DMS 273 (cell line): ENCODE results near the gene LYRM9.
"Not testable (repeated sequence)": the region's sequence is repeated elsewhere in the genome, so short reads cannot be mapped to it uniquely, and the experiment has no call there.

Experiments
- DNase-seq: peaks from one replicate; lab custom pipeline; 2025; ENCODE audit not compliant: unreplicated experiment; lab: John Stamatoyannopoulos, UW

LYRM9 gene

DNA sequence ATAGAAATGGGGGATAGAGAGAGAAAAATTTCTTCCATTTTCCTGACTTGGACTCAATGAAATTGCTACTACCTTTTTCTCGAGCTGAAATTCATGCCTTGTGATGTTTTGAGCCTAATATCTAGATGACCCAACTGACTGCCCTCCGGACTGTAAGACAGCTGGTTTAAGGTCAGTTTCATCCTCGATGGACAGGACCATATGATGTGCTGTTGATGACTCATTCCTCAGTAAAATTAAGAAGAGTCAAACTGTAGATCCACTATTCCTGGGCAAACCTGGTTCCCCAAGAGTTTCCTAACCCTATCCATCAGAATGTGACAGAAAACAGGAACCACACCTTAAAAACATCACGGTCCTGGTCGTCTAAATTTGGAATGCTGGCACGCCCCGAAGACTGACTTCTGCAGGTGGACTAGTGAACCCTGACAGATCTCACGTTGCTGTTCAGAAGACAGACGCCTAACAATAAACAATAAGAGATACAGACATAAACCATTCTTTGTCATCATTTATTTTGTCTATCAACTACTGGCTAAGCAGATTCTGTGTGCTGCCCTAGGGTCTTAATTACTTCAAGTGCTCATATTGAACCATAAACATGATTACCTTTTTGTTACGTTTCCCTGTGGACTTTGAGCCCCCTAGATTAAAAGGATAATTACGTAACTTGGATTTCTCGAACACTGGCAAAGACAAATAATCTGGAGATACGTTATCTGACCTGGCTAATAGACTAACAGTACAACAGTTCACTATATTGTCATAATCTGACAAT, 47.7 kb downstream of the LYRM9 start:
- DNase-seq: no peak

DNA sequence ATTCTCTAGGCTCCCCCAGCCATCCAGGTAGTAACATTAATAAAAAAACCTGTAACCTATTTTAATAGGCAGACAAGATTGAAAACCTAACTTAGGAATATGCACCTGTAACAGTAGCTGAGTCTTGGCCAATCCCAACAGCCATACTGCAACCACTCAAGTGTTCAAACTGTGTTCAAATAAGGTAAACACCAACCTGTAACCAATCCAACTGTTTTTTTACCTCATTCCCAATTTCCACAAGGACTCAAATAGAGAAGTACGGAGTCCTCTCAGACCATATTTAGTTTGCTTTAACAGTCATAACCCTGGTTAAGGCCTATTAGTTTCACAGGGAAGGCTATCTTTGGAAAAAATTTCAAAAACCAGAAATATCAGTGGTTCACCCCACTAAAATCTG, 52.5 kb downstream of the LYRM9 start:
- DNase-seq: no peak

DNA sequence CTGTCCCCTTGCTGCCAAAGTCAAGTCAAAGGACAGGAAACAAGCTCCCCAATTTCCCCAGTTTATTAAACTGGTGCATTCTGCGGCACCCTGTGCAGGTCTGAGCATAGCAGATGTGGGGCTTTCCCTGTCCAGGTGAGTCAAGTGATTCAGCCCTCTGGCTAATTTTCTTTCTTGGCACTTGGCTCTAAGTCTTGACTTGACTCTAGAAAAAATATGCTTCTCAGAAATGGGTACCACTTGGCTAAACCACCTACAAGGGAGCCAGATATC, 52.8 kb downstream of the LYRM9 start:
- DNase-seq: not testable (repeated sequence)

DNA sequence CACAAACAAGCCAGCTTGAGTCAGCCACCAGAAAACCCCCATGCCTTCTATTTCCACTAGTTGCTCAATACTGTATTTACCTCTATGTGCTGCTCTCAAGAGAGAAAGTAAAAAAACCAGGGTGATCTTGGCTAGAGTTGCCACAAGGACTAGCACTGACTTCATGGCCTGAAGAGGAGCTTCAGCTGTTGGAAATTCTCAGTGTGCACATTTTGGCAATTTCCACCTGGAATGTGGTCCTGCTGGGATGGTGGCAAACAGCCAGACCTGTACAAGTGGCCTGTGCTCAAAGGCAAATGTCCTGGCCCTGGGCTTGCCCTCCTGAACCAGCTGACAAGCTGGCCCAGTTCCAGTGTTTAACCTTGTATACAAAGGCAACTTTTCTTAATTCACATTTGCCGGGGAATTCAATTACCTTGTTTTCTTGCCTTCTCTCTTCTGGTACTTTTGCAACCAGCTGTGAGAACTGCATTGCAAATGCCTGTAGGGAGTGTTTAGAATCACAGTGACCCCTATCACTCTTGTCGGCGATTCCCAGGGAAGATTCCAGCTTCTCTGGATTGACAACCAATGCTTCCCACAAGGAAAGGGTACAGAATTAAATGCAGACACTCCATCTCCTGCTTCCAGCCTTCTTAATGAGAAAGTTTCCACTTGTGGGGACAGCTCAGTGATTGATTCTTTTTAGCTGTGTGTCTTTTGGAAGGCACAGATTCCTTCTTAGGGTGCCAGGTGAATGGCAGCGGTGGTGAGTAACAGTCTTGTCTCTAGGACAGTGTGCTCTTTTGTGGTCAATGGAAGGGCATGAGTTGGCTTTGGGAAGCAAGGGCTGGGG, 53.4 kb downstream of the LYRM9 start:
- peak; percentile 12 for DNase-seq

DNA sequence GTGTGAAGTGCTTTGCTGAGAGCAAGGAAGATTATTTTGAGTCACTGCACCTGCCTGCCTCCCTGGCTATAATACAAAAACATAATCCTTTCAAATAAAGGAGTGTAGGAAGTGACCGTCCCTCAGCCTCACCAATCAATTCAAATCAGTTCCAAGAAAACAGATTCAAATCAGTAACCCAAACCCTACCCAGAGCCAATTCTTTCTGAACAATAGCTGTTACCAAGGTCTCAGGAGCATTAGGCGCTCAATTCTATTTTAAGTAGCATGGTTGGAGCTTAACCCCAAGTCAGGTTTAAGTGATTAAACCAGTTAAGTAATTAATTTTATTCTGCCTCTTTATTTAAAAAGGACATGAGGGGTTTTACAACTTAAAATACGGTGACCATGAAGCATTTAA, 54.6 kb downstream of the LYRM9 start:
- DNase-seq: not testable (repeated sequence)

DNA sequence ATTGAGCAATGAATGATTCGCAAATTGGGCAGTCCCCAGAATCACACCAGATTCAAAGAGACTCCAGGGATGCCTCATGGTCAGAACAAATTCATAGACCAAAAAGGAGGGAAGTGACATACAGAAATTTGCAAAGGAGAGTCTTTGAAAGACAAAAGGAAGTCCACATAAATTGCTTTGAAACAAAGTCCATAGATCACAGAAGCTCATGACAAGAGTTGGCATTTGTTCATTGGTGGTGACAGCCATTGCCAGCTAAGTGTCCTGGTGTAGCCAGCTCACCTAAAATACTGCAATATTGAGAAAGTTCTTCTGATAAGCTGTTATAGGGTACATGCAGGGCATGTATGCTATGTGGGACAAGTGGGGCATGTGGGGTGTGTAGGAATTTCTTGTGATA, 55.4 kb downstream of the LYRM9 start:
- not testable (repeated sequence) for DNase-seq

DNA sequence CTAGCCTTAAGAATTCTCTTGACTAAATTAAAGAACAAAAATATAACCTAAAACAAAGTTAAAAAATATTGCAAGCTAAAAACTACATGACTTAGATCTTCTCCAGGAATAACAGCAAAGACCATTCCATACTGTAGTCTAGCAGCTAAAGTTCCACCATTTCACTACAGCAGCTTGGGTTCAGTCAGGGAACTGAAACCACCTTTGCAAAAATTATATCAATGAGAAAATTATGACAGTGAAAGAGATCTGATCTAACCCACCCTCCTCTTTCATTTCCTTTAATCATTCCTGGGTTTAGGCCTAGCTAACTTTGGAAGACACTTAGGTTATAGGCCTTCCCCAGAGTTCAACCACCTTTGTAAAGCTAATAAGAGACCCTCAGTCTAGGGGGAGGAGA, 56.5 kb downstream of the LYRM9 start:
- no peak for DNase-seq

DNA sequence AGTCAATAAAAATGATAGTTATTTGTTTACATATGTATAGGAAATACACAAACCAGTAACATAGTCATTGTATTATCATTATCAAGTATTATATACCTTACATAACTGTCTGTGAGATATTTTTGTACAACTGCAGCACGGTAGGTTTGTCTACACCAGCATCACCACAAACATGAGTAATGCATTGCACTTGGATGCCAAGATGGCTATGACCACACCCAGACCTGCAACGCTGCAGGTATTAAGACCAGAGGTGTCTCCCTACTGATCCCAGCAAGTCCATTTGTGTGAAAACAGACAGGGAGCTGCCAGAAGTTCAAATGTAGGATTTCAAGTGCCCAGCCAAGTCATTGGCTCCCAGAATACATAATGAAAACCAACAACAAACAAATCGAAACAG, 58.6 kb downstream of the LYRM9 start:
- DNase-seq: no peak

DNA sequence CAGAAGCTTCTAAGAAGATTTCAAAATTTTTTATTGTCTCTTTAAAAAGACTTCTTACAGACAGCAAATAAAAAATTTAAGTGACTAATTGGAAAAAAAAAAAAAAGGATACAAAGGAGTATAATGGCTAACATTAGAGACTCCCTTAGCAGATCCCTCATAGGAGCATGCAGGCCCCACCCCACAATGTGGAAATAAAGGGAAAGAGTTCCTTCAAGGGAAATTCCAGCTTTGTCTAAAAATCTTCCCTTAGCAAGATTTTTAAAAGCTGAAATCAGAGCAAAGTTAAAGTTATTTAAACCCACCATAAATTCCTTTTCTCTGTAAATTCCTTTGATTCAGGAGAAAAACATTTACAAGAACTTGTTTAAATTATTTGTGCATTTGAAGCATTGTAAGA, 60.3 kb downstream of the LYRM9 start:
- no peak for DNase-seq

DNA sequence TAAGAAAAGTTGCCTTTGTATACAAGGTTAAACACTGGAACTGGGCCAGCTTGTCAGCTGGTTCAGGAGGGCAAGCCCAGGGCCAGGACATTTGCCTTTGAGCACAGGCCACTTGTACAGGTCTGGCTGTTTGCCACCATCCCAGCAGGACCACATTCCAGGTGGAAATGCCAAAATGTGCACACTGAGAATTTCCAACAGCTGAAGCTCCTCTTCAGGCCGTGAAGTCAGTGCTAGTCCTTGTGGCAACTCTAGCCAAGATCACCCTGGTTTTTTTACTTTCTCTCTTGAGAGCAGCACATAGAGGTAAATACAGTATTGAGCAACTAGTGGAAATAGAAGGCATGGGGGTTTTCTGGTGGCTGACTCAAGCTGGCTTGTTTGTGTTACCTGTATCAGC, 63.3 kb downstream of the LYRM9 start:
- DNase-seq: not testable (repeated sequence)

DNA sequence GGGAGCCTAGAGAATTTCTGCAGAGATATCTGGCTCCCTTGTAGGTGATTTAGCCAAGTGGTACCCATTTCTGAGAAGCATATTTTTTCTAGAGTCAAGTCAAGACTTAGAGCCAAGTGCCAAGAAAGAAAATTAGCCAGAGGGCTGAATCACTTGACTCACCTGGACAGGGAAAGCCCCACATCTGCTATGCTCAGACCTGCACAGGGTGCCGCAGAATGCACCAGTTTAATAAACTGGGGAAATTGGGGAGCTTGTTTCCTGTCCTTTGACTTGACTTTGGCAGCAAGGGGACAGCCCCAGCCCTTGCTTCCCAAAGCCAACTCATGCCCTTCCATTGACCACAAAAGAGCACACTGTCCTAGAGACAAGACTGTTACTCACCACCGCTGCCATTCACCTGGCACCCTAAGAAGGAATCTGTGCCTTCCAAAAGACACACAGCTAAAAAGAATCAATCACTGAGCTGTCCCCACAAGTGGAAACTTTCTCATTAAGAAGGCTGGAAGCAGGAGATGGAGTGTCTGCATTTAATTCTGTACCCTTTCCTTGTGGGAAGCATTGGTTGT, 63.9 kb downstream of the LYRM9 start:
- not testable (repeated sequence) for DNase-seq
